Measurements from ENCODE around the gene COPS7B. TPM values are rescaled to one million over a fixed set of nuclear protein-coding genes. Genes with fewer than 3 reads are reported as not detected.

Gene COPS7B
- total and polyA plus RNA-seq, 12 donors: 15.9 to 25.3 (median 19.0) TPM

GRCh38 chr2:231761735-231762134 lies 24.5 kb upstream of the COPS7B start:
- intact Hi-C loops (cut with DNase I): no loop called here
- peaks cover 0 to 11% (median 0%) of the 10 kb centered on the region in 9 donors for H3K4me1 ChIP-seq
- ATAC-seq: peak in 5 of 8 donors; percentile 44 to 75 (median 48)
- H3K27me3 ChIP-seq: no peaks in the 10 kb centered on the region
- H3K36me3 ChIP-seq: no peaks in the 10 kb centered on the region
- no peak overlapping the region for H3K4me3 ChIP-seq
- no peaks in the 10 kb centered on the region for H3K9me3 ChIP-seq
- 75 to 77% methylated on average over 2 of the region's 2 CpGs for WGBS, 2 donors
- no peak overlapping the region for H3K27ac ChIP-seq
- no peak for TF ChIP-seq CTCF (IDR thresholded peaks at IDR 0.05)
- peak in 1 of 2 donors; percentile 29 for DNase-seq

GRCh38 chr2:231764124-231764523 lies 22.1 kb upstream of the COPS7B start:
- ATAC-seq (no peak), DNase-seq (no peak)
- TF ChIP-seq CTCF (IDR thresholded peaks at IDR 0.05): no peak
- intact Hi-C loops (cut with DNase I): no loop called here
- H3K27me3 ChIP-seq: no peaks in the 10 kb centered on the region
- no peaks in the 10 kb centered on the region for H3K9me3 ChIP-seq
- H3K4me1 ChIP-seq: peaks cover 0 to 11% (median 0%) of the 10 kb centered on the region in 9 donors
- H3K27ac ChIP-seq: no peak overlapping the region
- no peaks in the 10 kb centered on the region for H3K36me3 ChIP-seq
- H3K4me3 ChIP-seq: no peak overlapping the region

- Histone ChIP-seq H3K27me3 (no peaks in the 10 kb centered on the region), H3K4me1 (peaks cover 0 to 11% (median 0%) of the 10 kb centered on the region in 9 donors), H3K36me3 (no peaks in the 10 kb centered on the region), H3K4me3 (no peak overlapping the region), H3K27ac (no peak overlapping the region), H3K9me3 (no peaks in the 10 kb centered on the region)
- 84 to 87% methylated on average over 4 of the region's 4 CpGs for WGBS, 2 donors
- ATAC-seq (no peak), DNase-seq (no peak)
- intact Hi-C loops (cut with DNase I): no loop called here
- TF ChIP-seq CTCF (IDR thresholded peaks at IDR 0.05): no peak
Measured at GRCh38 chr2:231764760-231765159, 21.5 kb upstream of the COPS7B start.

GRCh38 chr2:231765496-231765929 lies 20.7 kb upstream of the COPS7B start:
- H3K36me3 ChIP-seq: no peaks in the 10 kb centered on the region
- no peaks in the 10 kb centered on the region for H3K9me3 ChIP-seq
- intact Hi-C loops (cut with DNase I): no loop called here
- no peak for TF ChIP-seq CTCF (IDR thresholded peaks at IDR 0.05)
- no peak overlapping the region for H3K27ac ChIP-seq
- H3K4me3 ChIP-seq: no peak overlapping the region
- H3K27me3 ChIP-seq: no peaks in the 10 kb centered on the region
- peaks cover 0 to 11% (median 0%) of the 10 kb centered on the region in 9 donors for H3K4me1 ChIP-seq
- DNase-seq (no peak), ATAC-seq (no peak)
